PFSK-1 (cell line): Measurements from ENCODE around the gene GCNT3.

Experiments used
- POLR2AphosphoS5 ChIP-seq: IDR thresholded peaks from 2 replicates; pipeline ENCODE4 v1.6.1; 2012; ENCODE audit warnings: low read depth, mild to moderate bottlenecking, control low read depth, low read length, moderate library complexity
- REST ChIP-seq, 2 experiments: IDR thresholded peaks; 2 replicates each; pipeline versions ENCODE4 v1.6.1 to v1.8.0; 2011 to 2012; ENCODE audit warnings: low read depth in 2 of 2, low read length in 2 of 2, control low read depth in 1 of 2, inconsistent platforms in 1 of 2, mild to moderate bottlenecking in 1 of 2, moderate library complexity in 1 of 2; ENCODE audit not compliant: insufficient read depth in 1 of 2
- TAF1 ChIP-seq: IDR thresholded peaks from 2 replicates; pipeline ENCODE4 v1.6.1; 2012; ENCODE audit warnings: low read length, control low read depth, borderline replicate concordance; ENCODE audit not compliant: insufficient read depth

GRCh38 chr15:59646277-59646676 lies 34.7 kb downstream of the GCNT3 start:
- TF ChIP-seq REST (IDR thresholded peaks at IDR 0.05; ENCODE audit: insufficient read depth in 1 of 2, low read depth in 2 of 2, low read length in 2 of 2) (no peak), POLR2AphosphoS5 (no peak), TAF1 (no peak)
